ENCODE measurements around the gene MBP. TPM values are rescaled to one million over a fixed set of nuclear protein-coding genes. Genes with fewer than 3 reads are reported as not detected.

Gene MBP
- total RNA-seq, 4 donors from 2014 or later: 28.6 to 55.0 (median 50.4) TPM

GRCh38 chr18:77078690-77079070 lies 53.9 kb downstream of the MBP start:
- no peak for TF ChIP-seq POLR2A (IDR thresholded peaks at IDR 0.05)
- no peak for TF ChIP-seq CTCF (IDR thresholded peaks at IDR 0.05 in 4 of 5, conservative IDR thresholded peaks at IDR 0.05 in 1 of 5)
- H3K4me3 ChIP-seq: no peak overlapping the region
- no peaks in the 10 kb centered on the region for H3K27me3 ChIP-seq
- peaks cover 37 to 56% of the 10 kb centered on the region in 2 donors for H3K4me1 ChIP-seq
- DNase-seq: no peak
- in situ Hi-C loops (cut with MboI; ENCODE audit: low sequenced_read_pairs in 4 of 4): no loop called here
- peak overlapping the region in 3 of 4 donors; percentile 9 to 33 (median 18) for H3K27ac ChIP-seq
- ATAC-seq: no peak
- no peaks in the 10 kb centered on the region for H3K36me3 ChIP-seq
- intact Hi-C loops (cut with DNase I; ENCODE audit: low total_unique reads): no loop called here
- no peaks in the 10 kb centered on the region for H3K9me3 ChIP-seq

DNA sequence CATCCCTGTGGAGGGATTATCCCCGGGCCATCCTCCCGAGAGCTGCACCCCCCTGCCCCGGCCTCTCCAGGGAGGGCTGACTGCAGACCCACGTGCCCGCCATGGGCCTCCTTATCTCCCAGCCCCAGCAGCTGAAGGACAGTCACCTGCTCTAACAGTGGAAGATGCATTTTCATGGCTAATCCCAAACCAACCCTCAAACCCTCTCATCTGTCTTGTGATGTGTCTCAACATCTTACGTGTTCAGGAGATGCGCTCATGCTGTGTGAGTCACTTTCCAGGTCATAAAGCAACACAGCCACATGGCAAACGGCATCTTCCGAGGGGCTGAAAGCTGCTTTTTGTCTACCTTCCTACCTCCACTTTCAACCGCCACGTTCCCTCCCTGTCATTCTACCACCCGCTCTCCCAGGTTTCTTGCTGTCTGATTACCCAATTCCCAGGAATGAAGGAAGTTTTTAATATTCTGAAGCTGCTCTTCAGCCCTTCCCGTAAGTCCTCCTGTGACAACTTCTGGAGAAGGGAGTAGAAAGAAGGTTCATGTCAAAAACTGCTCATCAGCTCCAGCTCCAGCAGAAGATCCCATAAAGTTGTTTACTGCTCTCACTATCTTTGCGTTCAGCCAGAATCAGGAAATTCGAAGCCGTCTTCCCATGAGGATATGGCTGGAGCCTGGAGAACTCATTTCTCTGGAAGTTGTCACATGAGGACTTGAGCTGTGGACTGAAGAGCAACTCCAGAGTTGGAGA lies 54.5 kb downstream of the MBP start:
- no peaks in the 10 kb centered on the region for H3K9me3 ChIP-seq
- TF ChIP-seq CTCF (IDR thresholded peaks at IDR 0.05 in 4 of 5, conservative IDR thresholded peaks at IDR 0.05 in 1 of 5): no peak
- TF ChIP-seq POLR2A (IDR thresholded peaks at IDR 0.05): no peak
- in situ Hi-C loops (cut with MboI; ENCODE audit: low sequenced_read_pairs in 4 of 4) (no loop called here), intact Hi-C loops (cut with DNase I; ENCODE audit: low total_unique reads) (no loop called here)
- no peaks in the 10 kb centered on the region for H3K27me3 ChIP-seq
- DNase-seq (no peak), ATAC-seq (peak in 1 of 2 donors; percentile 20)
- H3K36me3 ChIP-seq: no peaks in the 10 kb centered on the region
- H3K4me3 ChIP-seq: no peak overlapping the region
- peaks cover 38 to 57% of the 10 kb centered on the region in 2 donors for H3K4me1 ChIP-seq
- H3K27ac ChIP-seq: peak overlapping the region in 3 of 4 donors; percentile 9 to 33 (median 18)

GRCh38 chr18:77077401-77077800 lies 55.2 kb downstream of the MBP start:
- no peak for ATAC-seq
- Histone ChIP-seq H3K4me1 (peaks cover 40 to 57% of the 10 kb centered on the region in 2 donors), H3K9me3 (no peaks in the 10 kb centered on the region), H3K4me3 (no peak overlapping the region), H3K27me3 (no peaks in the 10 kb centered on the region), H3K27ac (no peak overlapping the region), H3K36me3 (no peaks in the 10 kb centered on the region)
- no peak for DNase-seq
- intact Hi-C loops (cut with DNase I; ENCODE audit: low total_unique reads) (no loop called here), in situ Hi-C loops (cut with MboI; ENCODE audit: low sequenced_read_pairs in 4 of 4) (no loop called here)
- TF ChIP-seq CTCF (IDR thresholded peaks at IDR 0.05 in 4 of 5, conservative IDR thresholded peaks at IDR 0.05 in 1 of 5): no peak

DNA sequence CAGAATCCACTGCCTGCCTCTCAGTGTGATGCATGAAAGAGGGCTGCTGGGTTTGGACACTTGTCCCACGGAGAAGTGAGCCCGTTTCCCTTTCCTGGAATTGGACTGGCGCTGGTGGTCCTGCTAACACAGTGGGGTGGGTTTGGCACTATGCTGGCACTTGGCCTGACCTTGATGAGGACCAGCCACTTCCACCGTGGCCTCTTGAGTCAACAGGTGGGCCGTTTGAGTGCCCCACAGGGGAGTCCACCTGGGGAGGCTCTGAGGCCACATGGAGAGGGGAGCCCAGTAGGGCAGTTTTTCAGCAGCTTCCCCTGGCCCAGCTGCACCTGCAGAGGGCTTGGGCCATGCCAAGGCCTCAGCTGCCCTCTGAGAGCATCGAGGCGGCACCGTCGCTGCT lies 56.5 kb downstream of the MBP start:
- no peaks in the 10 kb centered on the region for H3K27me3 ChIP-seq
- ATAC-seq: no peak
- no peak for DNase-seq
- TF ChIP-seq POLR2A (IDR thresholded peaks at IDR 0.05) (no peak), CTCF (IDR thresholded peaks at IDR 0.05 in 4 of 5, conservative IDR thresholded peaks at IDR 0.05 in 1 of 5) (no peak)
- no peak overlapping the region for H3K4me3 ChIP-seq
- H3K9me3 ChIP-seq: no peaks in the 10 kb centered on the region
- intact Hi-C loops (cut with DNase I; ENCODE audit: low total_unique reads): no loop called here
- no peaks in the 10 kb centered on the region for H3K36me3 ChIP-seq
- H3K4me1 ChIP-seq: peaks cover 52 to 61% of the 10 kb centered on the region in 2 donors
- peak overlapping the region in 1 of 4 donors; percentile 25 for H3K27ac ChIP-seq
- in situ Hi-C loops (cut with MboI; ENCODE audit: low sequenced_read_pairs in 4 of 4): no loop called here

All from gastrocnemius medialis (tissue), 4 donors.